HG02981 (cell line): Measurements from ENCODE around the gene BCCIP.
A peak's percentile ranks its signal among the peaks of the same experiment; 100 is the strongest.

Experiments
- ATAC-seq: cut with Tn5 transposase; IDR thresholded peaks from one replicate; pipeline ENCODE4 v1.9.1; 2021; ENCODE audit warnings: mild to moderate bottlenecking, moderate library complexity; ENCODE audit not compliant: unreplicated experiment

Gene BCCIP

GRCh38 chr10:125822878-125823662 is at the start of gene BCCIP, which contains the start of gene UROS:
Gene BCCIP, plus strand, starts transcription at chr10:125823546. Its CDS starts 12 bp downstream, at chr10:125823558.
Gene UROS, minus strand, starts transcription at chr10:125823258. Its CDS starts 6,759 bp downstream, at chr10:125816499.
- peak; percentile 74 for ATAC-seq

GRCh38 chr10:125773687-125774543 is 49.4 kb upstream of the BCCIP start:
- ATAC-seq, result no peak

- ATAC-seq, result no peak
Measured at GRCh38 chr10:125774581-125775191, 48.7 kb upstream of the BCCIP start.

- ATAC-seq, result no peak
Measured at GRCh38 chr10:125775491-125776106, 47.7 kb upstream of the BCCIP start, which contains the start of gene MMP21. Gene MMP21, minus strand, starts transcription at chr10:125775821. Its CDS starts 0 bp downstream, at chr10:125775821.

GRCh38 chr10:125777806-125778205 is 45.5 kb upstream of the BCCIP start:
- ATAC-seq, result no peak

- no peak for ATAC-seq
Measured at GRCh38 chr10:125778556-125778955, 44.8 kb upstream of the BCCIP start.

GRCh38 chr10:125779403-125780327 is 43.7 kb upstream of the BCCIP start:
- no peak for ATAC-seq

- ATAC-seq, result no peak
Measured at GRCh38 chr10:125781374-125781773, 42.0 kb upstream of the BCCIP start.

- no peak for ATAC-seq
Measured at GRCh38 chr10:125782054-125782453, 41.3 kb upstream of the BCCIP start.

GRCh38 chr10:125782616-125783015 is 40.7 kb upstream of the BCCIP start:
- ATAC-seq, result no peak

GRCh38 chr10:125783408-125783807 is 39.9 kb upstream of the BCCIP start:
- peak; percentile 0 for ATAC-seq

GRCh38 chr10:125783957-125784356 is 39.4 kb upstream of the BCCIP start:
- peak; percentile 85 for ATAC-seq

GRCh38 chr10:125785791-125786190 is 37.6 kb upstream of the BCCIP start:
- no peak for ATAC-seq

- no peak for ATAC-seq
Measured at GRCh38 chr10:125788156-125789034, 35.0 kb upstream of the BCCIP start.

- ATAC-seq, result no peak
Measured at GRCh38 chr10:125792342-125793300, 30.7 kb upstream of the BCCIP start.

GRCh38 chr10:125795128-125795527 is 28.2 kb upstream of the BCCIP start:
- no peak for ATAC-seq

GRCh38 chr10:125795637-125796190 is 27.6 kb upstream of the BCCIP start:
- ATAC-seq, result no peak
